GM12878 (cell line): ENCODE measurements around the gene ADGRL2. TPM values are rescaled to one million over a fixed set of nuclear protein-coding genes. Genes with fewer than 3 reads are reported as not detected.

Source experiments
- ATAC-seq: fragments of 200-7000 bp; cut with Tn5 transposase; 3 replicates; pipeline ENCODE4 v1.9.1; 2020; ENCODE audit warnings: mild to moderate bottlenecking, moderate library complexity
- BruUV-seq: library from RNA; stranded (reverse); fragments of 400-500 nt; replicated peaks from 2 replicates; lab custom pipeline; 2021; lab: Mats Ljungman, UMichigan
- CTCF ChIA-PET: fragments of 300-600 bp; sonication (Branson Sonifier 250); formaldehyde crosslinking; extraction: SDS; loops from one replicate; lab custom pipeline; 2021; ENCODE audit warnings: inconsistent platforms; lab: Yijun Ruan, JAX
- POLR2A ChIA-PET: fragments of 350-600 bp; formaldehyde crosslinking; extraction: SDS; loops from one replicate; lab custom pipeline; 2021; ENCODE audit warnings: inconsistent platforms; lab: Charles Lee
- RAD21 ChIA-PET: fragments of 300-600 bp; sonication (Branson Sonifier 250); formaldehyde crosslinking; loops from one replicate; lab custom pipeline; 2023; ENCODE audit warnings: antibody characterized with exemption; ENCODE audit not compliant: unreplicated experiment; lab: Charles Lee
- SMC1A ChIA-PET: fragments of 300-600 bp; sonication (Branson Sonifier 250); formaldehyde crosslinking; loops from one replicate; lab custom pipeline; 2023; ENCODE audit not compliant: unreplicated experiment, uncharacterized antibody; lab: Charles Lee
- DNase-seq: peaks from one replicate; pipeline ENCODE4 v3.0.0-alpha.2; 2011; ENCODE audit warnings: low read depth, low spot score
- FAIRE-seq: peaks from 3 replicates; lab custom pipeline; 2011; peaks lifted over from hg19 to GRCh38; lab: Jason Lieb, UNC
- H2AFZ ChIP-seq: 2 replicates; pipeline ENCODE4 v1.6.0; 2011; ENCODE audit warnings: low read depth, low read length, control low read depth; ENCODE audit not compliant: control insufficient read depth
- H3K27ac ChIP-seq: 2 replicates; pipeline ENCODE4 v1.5.1; 2011; ENCODE audit warnings: control low read depth; ENCODE audit not compliant: control insufficient read depth, insufficient read depth
- H3K27me3 ChIP-seq, 2 experiments: replicated peaks in 1 of 2; 2 replicates each; pipeline versions ENCODE4 v1.6.0 to v1.6.1; 2011; ENCODE audit warnings: low read length in 1 of 2; ENCODE audit not compliant: control insufficient read depth in 2 of 2, insufficient read depth in 2 of 2
- H3K36me3 ChIP-seq, 2 experiments: 2 replicates each; pipeline ENCODE4 v1.5.1; 2011; ENCODE audit warnings: low read length in 1 of 2; ENCODE audit not compliant: control insufficient read depth in 2 of 2, insufficient read depth in 2 of 2
- H3K4me1 ChIP-seq: 2 replicates; pipeline ENCODE4 v1.6.1; 2011; ENCODE audit warnings: mild to moderate bottlenecking, low read length, moderate library complexity, mixed read lengths; ENCODE audit not compliant: control insufficient read depth, insufficient read depth
- H3K4me2 ChIP-seq: 2 replicates; pipeline ENCODE4 v1.6.0; 2011; ENCODE audit warnings: control low read depth; ENCODE audit not compliant: control insufficient read depth, insufficient read depth
- H3K4me3 ChIP-seq: fragments of 200-600 bp; sonication (generic); 2 replicates; pipeline ENCODE4 v1.5.1; 2016
- H3K79me2 ChIP-seq: 2 replicates; pipeline ENCODE4 v1.6.0; 2011; ENCODE audit warnings: low read length; ENCODE audit not compliant: control insufficient read depth, insufficient read depth
- H3K9ac ChIP-seq: 2 replicates; pipeline ENCODE4 v1.8.0; 2011; ENCODE audit warnings: low read length, control low read depth, mixed read lengths; ENCODE audit not compliant: control insufficient read depth, insufficient read depth
- H3K9me3 ChIP-seq: replicated peaks from 3 replicates; pipeline ENCODE4 v1.5.1; 2011; ENCODE audit warnings: mild to moderate bottlenecking, low read length; ENCODE audit not compliant: control insufficient read depth, insufficient read depth
- H4K20me1 ChIP-seq: 2 replicates; pipeline ENCODE4 v1.6.0; 2011; ENCODE audit not compliant: control insufficient read depth, insufficient read depth
- BMI1 ChIP-seq: fragments of 450-650 bp; IDR thresholded peaks from 2 replicates; pipeline ENCODE4 v1.6.1; 2016; ENCODE audit warnings: mild to moderate bottlenecking, moderate library complexity, borderline replicate concordance
- E2F8 ChIP-seq: fragments of 450-650 bp; IDR thresholded peaks from 2 replicates; pipeline ENCODE4 v1.6.1; 2018; ENCODE audit warnings: mild to moderate bottlenecking, low read depth, moderate library complexity; ENCODE audit not compliant: partially characterized antibody
- FOXK2 ChIP-seq: fragments of 450-650 bp; IDR thresholded peaks from 2 replicates; pipeline ENCODE4 v1.6.1; 2017; ENCODE audit warnings: mild to moderate bottlenecking, moderate library complexity
- FOXM1 ChIP-seq: IDR thresholded peaks from 2 replicates; pipeline ENCODE4 v1.6.1; 2012; ENCODE audit warnings: low read depth, mild to moderate bottlenecking, inconsistent platforms, low read length, moderate library complexity
- GATAD2B ChIP-seq: fragments of 450-650 bp; conservative IDR thresholded peaks from 2 replicates; pipeline ENCODE4 v1.6.1; 2017; ENCODE audit warnings: low read depth, mild to moderate bottlenecking, moderate library complexity
- KAT2A ChIP-seq: conservative IDR thresholded peaks from 2 replicates; pipeline ENCODE4 v1.6.1; 2011; ENCODE audit warnings: low read depth, low read length; ENCODE audit not compliant: control insufficient read depth
- LARP7 ChIP-seq: fragments of 450-650 bp; IDR thresholded peaks from 2 replicates; pipeline ENCODE4 v1.6.1; 2017; ENCODE audit warnings: mild to moderate bottlenecking
- MYB ChIP-seq: fragments of 150-350 bp; IDR thresholded peaks from 2 replicates; pipeline ENCODE4 v1.6.1; 2014; ENCODE audit warnings: mild to moderate bottlenecking, low read depth, low read length, borderline replicate concordance
- RB1 ChIP-seq: fragments of 450-650 bp; formaldehyde crosslinking; IDR thresholded peaks from 2 replicates; pipeline ENCODE4 v1.6.1; 2017; ENCODE audit warnings: mild to moderate bottlenecking, borderline replicate concordance
- RFX5 ChIP-seq: IDR thresholded peaks from 2 replicates; pipeline ENCODE4 v1.6.1; 2011; ENCODE audit warnings: low read depth, low read length, improper control_type of control experiment
- TAF1 ChIP-seq: IDR thresholded peaks from 2 replicates; pipeline ENCODE4 v1.6.1; 2011; ENCODE audit warnings: mild to moderate bottlenecking, low read depth, low read length, borderline replicate concordance
- TBL1XR1 ChIP-seq: IDR thresholded peaks from 2 replicates; pipeline ENCODE4 v1.6.1; 2012; ENCODE audit warnings: low read depth, low read length, improper control_type of control experiment
- ZNF24 ChIP-seq: fragments of 450-650 bp; IDR thresholded peaks from 2 replicates; pipeline ENCODE4 v1.6.1; 2017; ENCODE audit warnings: antibody characterized with exemption, mild to moderate bottlenecking
- WGBS: methylation state at CpG from one replicate; pipeline ENCODE4 v1.1.6; 2016; ENCODE audit warnings: low lambda C conversion rate; ENCODE audit not compliant: insufficient replicate concordance, insufficient coverage; ENCODE audit errors: missing lambda C conversion rate; 5-methylcytosine and 5-hydroxymethylcytosine counted together
- in situ Hi-C: fragments of 300-500 bp; cut with MboI; formaldehyde crosslinking; loops from 9 replicates; pipeline ENCODE4 v1.14.3; 2018; ENCODE audit warnings: mixed read lengths
- intact Hi-C: fragments of 100-400 bp; cut with micrococcal nuclease; formaldehyde crosslinking; loops from one replicate; pipeline ENCODE4 v1.14.2; 2022; ENCODE audit not compliant: unreplicated experiment
- polyA plus RNA-seq, 11 experiments: library from polyadenylated mRNA; depleted of rRNA in 4 of 11; unstranded in 6 of 11; stranded (reverse) in 5 of 11; fragments of >200 nt; fragmentation: Nextera tagmentation in 4 of 11; fragmentation: Illumina TruSeq in 1 of 11; extraction: Ambion mirVana in 4 of 11; extraction: Trizol in 1 of 11; gene quantifications; 1 replicate in 1 of 11; 2 replicates in 10 of 11; pipeline versions ENCODE4 v1.2.1 to v1.2.3, GENCODE V29; 2011 to 2016; ENCODE audit warnings: inconsistent platforms in 2 of 11, missing spikeins in 2 of 11, low read depth in 1 of 11
- total RNA-seq, 4 experiments: library from RNA; depleted of rRNA in 3 of 4; stranded (reverse); fragments of >200 nt in 3 of 4; fragmentation: Illumina TruSeq in 1 of 4; extraction: Trizol in 1 of 4; gene quantifications; 2 replicates each; pipeline versions ENCODE4 v1.2.1 to v1.2.3, GENCODE V29; 2013 to 2021
- TF ChIP-seq, protein P1 (sequence below): IDR thresholded peaks from 2 replicates; pipeline ENCODE4 v1.6.1; 2012; ENCODE audit warnings: low read length, inconsistent platforms
- TF ChIP-seq, protein P2 (sequence below): IDR thresholded peaks from 2 replicates; pipeline ENCODE4 v1.6.1; 2012; ENCODE audit warnings: mild to moderate bottlenecking, low read depth, low read length

The ADGRL2 gene
- total and polyA plus RNA-seq, 10 of the 15 experiments (the other 5 are each of a cell fraction or from before 2014, with no cell fraction given), result 0.03 to 13.6 (median 0.21) TPM

GRCh38 chr1:81758181-81758580 lies 42.6 kb upstream of the ADGRL2 start:
- H3K4me3 ChIP-seq, result no peak overlapping the region
- in situ Hi-C loops (no loop called here), intact Hi-C loops (no loop called here)
- no peaks in the 10 kb centered on the region for H3K79me2 ChIP-seq
- H3K9me3 ChIP-seq, result no peaks in the 10 kb centered on the region
- no peaks in the 10 kb centered on the region for H4K20me1 ChIP-seq
- no peak overlapping the region for H3K4me2 ChIP-seq
- no TSS peak for BruUV-seq
- no peak overlapping the region for H3K9ac ChIP-seq
- no peak for FAIRE-seq
- no peaks in the 10 kb centered on the region for H3K27me3 ChIP-seq
- ChIA-PET SMC1A (interaction anchor here (0.6 to 12.9 kb wide), 19 partner anchors 10 to 344 kb away, joined by 3 to 407 read pairs (median 3); no protein-coding TSS in a partner anchor), RAD21 (interaction anchor here (0.9 to 8.9 kb wide), 7 partner anchors 150 to 207 kb away, joined by 3 to 296 read pairs (median 3); no protein-coding TSS in a partner anchor), POLR2A (interaction anchor here (1.3 kb wide), 1 partner anchor 208 kb away, joined by 3 read pairs; no protein-coding TSS in a partner anchor), CTCF (interaction anchor here (1.0 to 12.1 kb wide), 11 partner anchors 13 to 500 kb away, joined by 3 to 340 read pairs (median 4); no protein-coding TSS in a partner anchor)
- H3K4me1 ChIP-seq, result no peaks in the 10 kb centered on the region
- DNase-seq, result no peak
- no peak overlapping the region for H3K27ac ChIP-seq
- no peaks in the 10 kb centered on the region for H3K36me3 ChIP-seq
- no peak for ATAC-seq
- H2AFZ ChIP-seq, result no peak overlapping the region
- 68% methylated on average over 2 of the region's 2 CpGs for WGBS
- TF ChIP-seq TBL1XR1 (no peak), MYB (no peak), GATAD2B (no peak), LARP7 (no peak), E2F8 (no peak), FOXM1 (no peak), ZNF24 (no peak), FOXK2 (no peak), RB1 (no peak), TAF1 (no peak), RFX5 (no peak), BMI1 (no peak), KAT2A (no peak)
- TF ChIP-seq, protein P1, sequence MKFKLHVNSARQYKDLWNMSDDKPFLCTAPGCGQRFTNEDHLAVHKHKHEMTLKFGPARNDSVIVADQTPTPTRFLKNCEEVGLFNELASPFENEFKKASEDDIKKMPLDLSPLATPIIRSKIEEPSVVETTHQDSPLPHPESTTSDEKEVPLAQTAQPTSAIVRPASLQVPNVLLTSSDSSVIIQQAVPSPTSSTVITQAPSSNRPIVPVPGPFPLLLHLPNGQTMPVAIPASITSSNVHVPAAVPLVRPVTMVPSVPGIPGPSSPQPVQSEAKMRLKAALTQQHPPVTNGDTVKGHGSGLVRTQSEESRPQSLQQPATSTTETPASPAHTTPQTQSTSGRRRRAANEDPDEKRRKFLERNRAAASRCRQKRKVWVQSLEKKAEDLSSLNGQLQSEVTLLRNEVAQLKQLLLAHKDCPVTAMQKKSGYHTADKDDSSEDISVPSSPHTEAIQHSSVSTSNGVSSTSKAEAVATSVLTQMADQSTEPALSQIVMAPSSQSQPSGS, result no peak
- TF ChIP-seq, protein P2, sequence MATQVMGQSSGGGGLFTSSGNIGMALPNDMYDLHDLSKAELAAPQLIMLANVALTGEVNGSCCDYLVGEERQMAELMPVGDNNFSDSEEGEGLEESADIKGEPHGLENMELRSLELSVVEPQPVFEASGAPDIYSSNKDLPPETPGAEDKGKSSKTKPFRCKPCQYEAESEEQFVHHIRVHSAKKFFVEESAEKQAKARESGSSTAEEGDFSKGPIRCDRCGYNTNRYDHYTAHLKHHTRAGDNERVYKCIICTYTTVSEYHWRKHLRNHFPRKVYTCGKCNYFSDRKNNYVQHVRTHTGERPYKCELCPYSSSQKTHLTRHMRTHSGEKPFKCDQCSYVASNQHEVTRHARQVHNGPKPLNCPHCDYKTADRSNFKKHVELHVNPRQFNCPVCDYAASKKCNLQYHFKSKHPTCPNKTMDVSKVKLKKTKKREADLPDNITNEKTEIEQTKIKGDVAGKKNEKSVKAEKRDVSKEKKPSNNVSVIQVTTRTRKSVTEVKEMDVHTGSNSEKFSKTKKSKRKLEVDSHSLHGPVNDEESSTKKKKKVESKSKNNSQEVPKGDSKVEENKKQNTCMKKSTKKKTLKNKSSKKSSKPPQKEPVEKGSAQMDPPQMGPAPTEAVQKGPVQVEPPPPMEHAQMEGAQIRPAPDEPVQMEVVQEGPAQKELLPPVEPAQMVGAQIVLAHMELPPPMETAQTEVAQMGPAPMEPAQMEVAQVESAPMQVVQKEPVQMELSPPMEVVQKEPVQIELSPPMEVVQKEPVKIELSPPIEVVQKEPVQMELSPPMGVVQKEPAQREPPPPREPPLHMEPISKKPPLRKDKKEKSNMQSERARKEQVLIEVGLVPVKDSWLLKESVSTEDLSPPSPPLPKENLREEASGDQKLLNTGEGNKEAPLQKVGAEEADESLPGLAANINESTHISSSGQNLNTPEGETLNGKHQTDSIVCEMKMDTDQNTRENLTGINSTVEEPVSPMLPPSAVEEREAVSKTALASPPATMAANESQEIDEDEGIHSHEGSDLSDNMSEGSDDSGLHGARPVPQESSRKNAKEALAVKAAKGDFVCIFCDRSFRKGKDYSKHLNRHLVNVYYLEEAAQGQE, result no peak
